ENCODE results near the gene ANAPC4.

GRCh38 chr4:25330905-25331808 lies 45.9 kb upstream of the ANAPC4 start:
- TF ChIP-seq POLR2AphosphoS5 (IDR thresholded peaks at IDR 0.05; ENCODE audit: low read depth, low read length) (no peak), CTCF (IDR thresholded peaks at IDR 0.05) (no peak), TCF7L2 (IDR thresholded peaks at IDR 0.05; ENCODE audit: low read depth, low read length) (no peak)
